H1 (cell line): Measurements from ENCODE around the gene PARP16. TPM values are rescaled to one million over a fixed set of nuclear protein-coding genes. Genes with fewer than 3 reads are reported as not detected.
A peak's percentile ranks its signal among the peaks of the same experiment; 100 is the strongest.

Experiments
- CTCF ChIA-PET: fragments of 300-600 bp; sonication (Branson Sonifier 250); formaldehyde crosslinking; loops from one replicate; lab custom pipeline; 2021; ENCODE audit not compliant: partially characterized antibody; lab: Charles Lee
- POLR2A ChIA-PET: fragments of 300-600 bp; sonication (Branson Sonifier 250); formaldehyde crosslinking; loops from one replicate; lab custom pipeline; 2021; ENCODE audit warnings: inconsistent platforms; ENCODE audit not compliant: partially characterized antibody; lab: Charles Lee
- DNase-seq, 2 experiments: peaks; one replicate each; pipeline versions ENCODE4 v3.0.0 to v3.0.0-alpha.2; 2010 to 2022; ENCODE audit warnings: low spot score in 2 of 2, low read depth in 1 of 2, mixed read lengths in 1 of 2
- FAIRE-seq: peaks from 2 replicates; lab custom pipeline; 2011; peaks lifted over from hg19 to GRCh38; lab: Jason Lieb, UNC
- H2AFZ ChIP-seq: 2 replicates; pipeline ENCODE4 v1.8.1; 2012; ENCODE audit warnings: low read length, inconsistent platforms
- H2AK5ac ChIP-seq: 2 replicates; pipeline ENCODE4 v1.6.1; 2013; ENCODE audit warnings: low read depth, low read length
- H2BK120ac ChIP-seq: replicated peaks from 2 replicates; pipeline ENCODE3; 2013; ENCODE audit warnings: low read depth, low read length, inconsistent platforms
- H2BK12ac ChIP-seq: 2 replicates; pipeline ENCODE4 v1.6.1; 2013; ENCODE audit warnings: low read depth, low read length
- H2BK15ac ChIP-seq: 2 replicates; pipeline ENCODE4 v1.6.1; 2013; ENCODE audit warnings: low read length
- H2BK20ac ChIP-seq: 2 replicates; pipeline ENCODE4 v1.6.1; 2013; ENCODE audit warnings: low read length
- H2BK5ac ChIP-seq: 2 replicates; pipeline ENCODE4 v1.6.1; 2013; ENCODE audit warnings: low read depth, low read length
- H3K14ac ChIP-seq: 2 replicates; pipeline ENCODE4 v1.6.1; 2013; ENCODE audit warnings: inconsistent platforms; ENCODE audit not compliant: insufficient read length
- H3K18ac ChIP-seq: 2 replicates; pipeline ENCODE4 v1.6.1; 2013; ENCODE audit warnings: low read length; ENCODE audit errors: extremely low read depth
- H3K23ac ChIP-seq: 2 replicates; pipeline ENCODE4 v1.6.1; 2013; ENCODE audit warnings: inconsistent platforms; ENCODE audit not compliant: insufficient read length
- H3K23me2 ChIP-seq: 2 replicates; pipeline ENCODE4 v1.6.1; 2013; ENCODE audit warnings: low read depth, low read length
- H3K27ac ChIP-seq: 2 replicates; pipeline ENCODE4 v1.6.1; 2011; ENCODE audit warnings: low read depth, low read length, inconsistent platforms
- H3K27me3 ChIP-seq, 4 experiments: replicated peaks in 1 of 4; 1 replicate in 1 of 4; 2 replicates in 3 of 4; pipeline versions ENCODE4 v1.6.1 to v1.8.1; 2011 to 2013; ENCODE audit warnings: low read length in 3 of 4, mild to moderate bottlenecking in 3 of 4, inconsistent platforms in 2 of 4, mixed read lengths in 2 of 4, moderate library complexity in 1 of 4; ENCODE audit not compliant: control insufficient read depth in 3 of 4, insufficient read depth in 3 of 4; ENCODE audit errors: extremely low read depth in 1 of 4
- H3K36me3 ChIP-seq, 4 experiments: 2 replicates each; pipeline versions ENCODE4 v1.6.1 to v1.8.1; 2011 to 2013; ENCODE audit warnings: mild to moderate bottlenecking in 4 of 4, low read length in 3 of 4, moderate library complexity in 2 of 4, control low read depth in 1 of 4, inconsistent platforms in 1 of 4; ENCODE audit not compliant: insufficient read depth in 4 of 4, control insufficient read depth in 2 of 4
- H3K4ac ChIP-seq: replicated peaks from 2 replicates; pipeline ENCODE3; 2013; ENCODE audit warnings: low read length, low read depth, mixed read lengths, inconsistent platforms; ENCODE audit not compliant: insufficient read length
- H3K4me1 ChIP-seq, 4 experiments: replicated peaks in 1 of 4; 1 replicate in 1 of 4; 2 replicates in 3 of 4; pipeline versions ENCODE4 v1.6.1 to v1.8.1; 2011 to 2013; ENCODE audit warnings: low read length in 3 of 4, inconsistent platforms in 2 of 4, mixed read lengths in 1 of 4; ENCODE audit not compliant: insufficient read depth in 4 of 4, control insufficient read depth in 3 of 4
- H3K4me2 ChIP-seq, 2 experiments: 2 replicates each; pipeline versions ENCODE4 v1.6.1 to v1.8.1; 2011 to 2013; ENCODE audit warnings: low read depth in 2 of 2, low read length in 2 of 2, control low read depth in 1 of 2, inconsistent platforms in 1 of 2, mild to moderate bottlenecking in 1 of 2; ENCODE audit not compliant: insufficient read depth in 1 of 2
- H3K4me3 ChIP-seq, 4 experiments: fragments of 200-600, 300-600 bp in 1 of 4; sonication (generic), shearing (Covaris generic), sonication (Bioruptor Twin) in 1 of 4; 2 replicates each; pipeline versions ENCODE4 v1.5.1 to v1.8.1; 2011 to 2016; ENCODE audit warnings: low read length in 4 of 4, low read depth in 3 of 4, control low read depth in 2 of 4, inconsistent platforms in 2 of 4, mild to moderate bottlenecking in 2 of 4, mixed read lengths in 1 of 4, moderate library complexity in 1 of 4; ENCODE audit not compliant: insufficient read depth in 2 of 4; ENCODE audit errors: extremely low read depth in 1 of 4
- H3K56ac ChIP-seq: replicated peaks from 2 replicates; pipeline ENCODE3; 2013; ENCODE audit warnings: low read depth, mild to moderate bottlenecking, mixed read lengths, low read length, inconsistent platforms; ENCODE audit not compliant: insufficient read length
- H3K79me1 ChIP-seq: 2 replicates; pipeline ENCODE4 v1.6.1; 2013; ENCODE audit warnings: low read depth, low read length, control low read depth
- H3K79me2 ChIP-seq, 2 experiments: 2 replicates each; pipeline versions ENCODE4 v1.6.1 to v1.8.1; 2012 to 2013; ENCODE audit warnings: low read length in 2 of 2, mild to moderate bottlenecking in 2 of 2, inconsistent platforms in 1 of 2; ENCODE audit not compliant: insufficient read depth in 2 of 2, control insufficient read depth in 1 of 2
- H3K9ac ChIP-seq, 4 experiments: replicated peaks in 1 of 4; 1 replicate in 1 of 4; 2 replicates in 3 of 4; pipeline versions ENCODE4 v1.6.1 to v1.8.1; 2011 to 2013; ENCODE audit warnings: low read depth in 3 of 4, low read length in 3 of 4, control low read depth in 2 of 4, mild to moderate bottlenecking in 2 of 4, moderate library complexity in 2 of 4, inconsistent platforms in 1 of 4; ENCODE audit errors: extremely low read depth in 1 of 4
- H3K9me3 ChIP-seq, 2 experiments: 2 replicates each; pipeline versions ENCODE4 v1.6.1 to v1.8.1; 2012 to 2013; ENCODE audit warnings: mild to moderate bottlenecking in 2 of 2, moderate library complexity in 2 of 2, control low read depth in 1 of 2, inconsistent platforms in 1 of 2, low read depth in 1 of 2, low read length in 1 of 2, mixed read lengths in 1 of 2; ENCODE audit not compliant: insufficient read depth in 2 of 2
- H4K20me1 ChIP-seq, 2 experiments: replicated peaks in 1 of 2; 2 replicates each; pipeline versions ENCODE3 to v1.8.1; 2011 to 2013; ENCODE audit warnings: inconsistent platforms in 2 of 2, low read length in 2 of 2, mild to moderate bottlenecking in 1 of 2; ENCODE audit not compliant: insufficient read depth in 2 of 2, control insufficient read depth in 1 of 2
- H4K5ac ChIP-seq: 2 replicates; pipeline ENCODE4 v1.6.1; 2013; ENCODE audit warnings: low read length, low read depth, mixed read lengths, inconsistent platforms; ENCODE audit not compliant: insufficient read length
- H4K8ac ChIP-seq: 2 replicates; pipeline ENCODE4 v1.8.0; 2013; ENCODE audit warnings: mild to moderate bottlenecking, moderate library complexity, low read length, inconsistent platforms; ENCODE audit not compliant: insufficient read depth; ENCODE audit errors: extremely low read depth
- H4K91ac ChIP-seq: replicated peaks from 2 replicates; pipeline ENCODE3; 2013; ENCODE audit warnings: low read length, mixed read lengths, inconsistent platforms; ENCODE audit not compliant: insufficient read length
- BCL11A ChIP-seq, 2 experiments: IDR thresholded peaks; one replicate each; pipeline ENCODE4 v1.6.1; 2011; ENCODE audit warnings: low read depth in 2 of 2, low read length in 2 of 2, mild to moderate bottlenecking in 2 of 2
- CHD2 ChIP-seq: IDR thresholded peaks from 2 replicates; pipeline ENCODE4 v1.6.1; 2012; ENCODE audit warnings: low read length, improper control_type of control experiment
- JUN ChIP-seq: IDR thresholded peaks from 2 replicates; pipeline ENCODE4 v1.6.1; 2011; ENCODE audit warnings: low read depth, mild to moderate bottlenecking, improper control_type of control experiment, low read length
- MAFK ChIP-seq: IDR thresholded peaks from 2 replicates; pipeline ENCODE4 v1.6.1; 2012; ENCODE audit warnings: low read depth, mild to moderate bottlenecking, improper control_type of control experiment, low read length
- TEAD4 ChIP-seq: IDR thresholded peaks from 2 replicates; pipeline ENCODE4 v1.6.1; 2012; ENCODE audit warnings: low read depth, low read length, inconsistent platforms, mixed read lengths
- WGBS, 2 experiments: shearing (Covaris generic) in 1 of 2; methylation state at CpG; one replicate each; pipeline versions ENCODE4 v1.1.6 to v1.1.7; 2013 to 2015; ENCODE audit warnings: low lambda C conversion rate in 2 of 2, mixed read lengths in 2 of 2, inconsistent platforms in 1 of 2, low coverage in 1 of 2, missing lambda C conversion rate in 1 of 2; ENCODE audit not compliant: insufficient replicate concordance in 2 of 2, insufficient coverage in 1 of 2, insufficient read length in 1 of 2; ENCODE audit errors: extremely low coverage in 1 of 2, missing lambda C conversion rate in 1 of 2; 5-methylcytosine and 5-hydroxymethylcytosine counted together
- polyA plus RNA-seq, 7 experiments: library from polyadenylated mRNA; depleted of rRNA in 3 of 7; stranded (reverse) in 5 of 7; unstranded in 2 of 7; fragments of >200 nt in 5 of 7; fragments of 200-250 nt in 2 of 7; gene quantifications; 1 replicate in 5 of 7; 2 replicates in 1 of 7; 4 replicates in 1 of 7; pipeline versions ENCODE4 v1.2.1 to v1.2.3, GENCODE V29; 2011 to 2013; ENCODE audit warnings: missing spikeins in 2 of 7, mixed read lengths in 2 of 7
- total RNA-seq: library from RNA; stranded (reverse); fragmentation: NEBNext Ultra II Directional; extraction: Animal tissue kit (Norgen Biotek cat#: 25700); gene quantifications from 2 replicates; pipeline ENCODE4 v1.2.1, GENCODE V29; 2021

Gene PARP16
- total and polyA plus RNA-seq, 2 of the 8 experiments (the other 6 are each of a cell fraction or from before 2014, with no cell fraction given): 3.7 to 5.0 TPM

- no peak overlapping the region for H2BK5ac ChIP-seq
- no peaks in the 10 kb centered on the region for H3K79me1 ChIP-seq
- H2BK120ac ChIP-seq: no peak overlapping the region
- POLR2A ChIA-PET: interaction anchor here (0.6 to 1.2 kb wide), 7 partner anchors 11 to 517 kb away, joined by 3 to 5 read pairs (median 3); partner anchors contain the start of genes CLPX and PARP16
- CTCF ChIA-PET: interaction anchor here (0.8 to 7.0 kb wide), 27 partner anchors 9 to 725 kb away, joined by 3 to 87 read pairs (median 5); partner anchors contain the start of gene PARP16
- no peak overlapping the region for H3K4me3 ChIP-seq
- no peak overlapping the region for H3K27ac ChIP-seq
- H4K8ac ChIP-seq: no peak overlapping the region
- H4K91ac ChIP-seq: no peak overlapping the region
- no peak overlapping the region for H3K9ac ChIP-seq
- H3K14ac ChIP-seq: no peak overlapping the region
- H3K23me2 ChIP-seq: no peaks in the 10 kb centered on the region
- FAIRE-seq (no peak), DNase-seq (no peak)
- no peak overlapping the region for H3K23ac ChIP-seq
- H3K27me3 ChIP-seq: no peaks in the 10 kb centered on the region; a peak in 1 of 7 replicates
- no peak overlapping the region for H2BK12ac ChIP-seq
- peak overlapping the region; percentile 53; the same call in 1 of the 2 replicates for H2BK15ac ChIP-seq
- no peak overlapping the region for H4K5ac ChIP-seq
- TF ChIP-seq JUN (no peak), CHD2 (no peak), BCL11A (IDR thresholded peaks at IDR 0.05; ENCODE audit: low read depth in 2 of 2, low read length in 2 of 2) (no peak), TEAD4 (no peak), MAFK (no peak)
- TF ChIP-seq, all 59 proteins: peak for 0
- no peaks in the 10 kb centered on the region for H3K36me3 ChIP-seq
- H2AFZ ChIP-seq: no peak overlapping the region
- H3K4me1 ChIP-seq: peaks cover 0 to 4% (median 0%) of the 10 kb centered on the region in 4 experiments; a peak in 3 of 7 replicates
- no peak overlapping the region for H2BK20ac ChIP-seq
- H3K56ac ChIP-seq: no peak overlapping the region
- no peaks in the 10 kb centered on the region for H3K9me3 ChIP-seq
- H4K20me1 ChIP-seq: peaks cover 0 to 2% of the 10 kb centered on the region in 2 experiments
- H3K79me2 ChIP-seq: no peaks in the 10 kb centered on the region
- H3K4ac ChIP-seq: no peak overlapping the region
- H3K18ac ChIP-seq: no peak overlapping the region
- no peak overlapping the region for H2AK5ac ChIP-seq
- 74% methylated on average over 5 of the region's 6 CpGs; no CpG with 5 or more reads in 1 of the 2 experiments for WGBS, 2 experiments
- no peak overlapping the region for H3K4me2 ChIP-seq
Observed at GRCh38 chr15:65211482-65211982, 75.2 kb downstream of the PARP16 start.
